ENCODE results near the gene MED12L.

The MED12L gene

GRCh38 chr3:151400341-151400740, 314.9 kb downstream of the MED12L start:
- no peak overlapping the region for H3K4me3 ChIP-seq (ENCODE audit: low read length)
- H3K4me1 ChIP-seq (ENCODE audit: control insufficient read depth, insufficient read depth, low read length) = no peaks in the 10 kb centered on the region
- no peaks in the 10 kb centered on the region for H3K9me3 ChIP-seq (ENCODE audit: control insufficient read depth, insufficient read depth, low read length)
- no peaks in the 10 kb centered on the region for H3K27me3 ChIP-seq (ENCODE audit: control insufficient read depth, insufficient read depth, low read length)
- no CpG with 5 or more reads among the region's 4 CpGs for WGBS (ENCODE audit: insufficient coverage, insufficient read length)
- no peaks in the 10 kb centered on the region for H3K36me3 ChIP-seq (ENCODE audit: control insufficient read depth, insufficient read depth, low read length)
- no peak for DNase-seq (ENCODE audit: low read depth, low spot score)
- no peak overlapping the region for H3K27ac ChIP-seq (ENCODE audit: low read length)

- WGBS (ENCODE audit: insufficient coverage, insufficient read length) = no CpG with 5 or more reads among the region's 3 CpGs
- H3K4me1 ChIP-seq (ENCODE audit: control insufficient read depth, insufficient read depth, low read length) = no peaks in the 10 kb centered on the region
- no peaks in the 10 kb centered on the region for H3K36me3 ChIP-seq (ENCODE audit: control insufficient read depth, insufficient read depth, low read length)
- no peak overlapping the region for H3K4me3 ChIP-seq (ENCODE audit: low read length)
- H3K9me3 ChIP-seq (ENCODE audit: control insufficient read depth, insufficient read depth, low read length) = no peaks in the 10 kb centered on the region
- no peak overlapping the region for H3K27ac ChIP-seq (ENCODE audit: low read length)
- no peak for DNase-seq (ENCODE audit: low read depth, low spot score)
- H3K27me3 ChIP-seq (ENCODE audit: control insufficient read depth, insufficient read depth, low read length) = no peaks in the 10 kb centered on the region
Measured at GRCh38 chr3:151402349-151402748, 316.9 kb downstream of the MED12L start.

GRCh38 chr3:151403246-151403645, 317.8 kb downstream of the MED12L start:
- no peak for DNase-seq (ENCODE audit: low read depth, low spot score)
- no peaks in the 10 kb centered on the region for H3K9me3 ChIP-seq (ENCODE audit: control insufficient read depth, insufficient read depth, low read length)
- no peaks in the 10 kb centered on the region for H3K4me1 ChIP-seq (ENCODE audit: control insufficient read depth, insufficient read depth, low read length)
- H3K27me3 ChIP-seq (ENCODE audit: control insufficient read depth, insufficient read depth, low read length) = no peaks in the 10 kb centered on the region
- H3K36me3 ChIP-seq (ENCODE audit: control insufficient read depth, insufficient read depth, low read length) = no peaks in the 10 kb centered on the region
- no peak overlapping the region for H3K27ac ChIP-seq (ENCODE audit: low read length)
- H3K4me3 ChIP-seq (ENCODE audit: low read length) = no peak overlapping the region
- no CpG with 5 or more reads among the region's 2 CpGs for WGBS (ENCODE audit: insufficient coverage, insufficient read length)

- H3K4me3 ChIP-seq (ENCODE audit: low read length) = no peak overlapping the region
- H3K27me3 ChIP-seq (ENCODE audit: control insufficient read depth, insufficient read depth, low read length) = no peaks in the 10 kb centered on the region
- WGBS (ENCODE audit: insufficient coverage, insufficient read length) = no CpG with 5 or more reads among the region's 1 CpG
- H3K4me1 ChIP-seq (ENCODE audit: control insufficient read depth, insufficient read depth, low read length) = no peaks in the 10 kb centered on the region
- H3K36me3 ChIP-seq (ENCODE audit: control insufficient read depth, insufficient read depth, low read length) = no peaks in the 10 kb centered on the region
- DNase-seq (ENCODE audit: low read depth, low spot score) = no peak
- no peaks in the 10 kb centered on the region for H3K9me3 ChIP-seq (ENCODE audit: control insufficient read depth, insufficient read depth, low read length)
- no peak overlapping the region for H3K27ac ChIP-seq (ENCODE audit: low read length)
Measured at GRCh38 chr3:151404316-151404715, 318.9 kb downstream of the MED12L start.

- Histone ChIP-seq H3K9me3 (ENCODE audit: control insufficient read depth, insufficient read depth, low read length) (no peaks in the 10 kb centered on the region), H3K36me3 (ENCODE audit: control insufficient read depth, insufficient read depth, low read length) (no peaks in the 10 kb centered on the region), H3K27ac (ENCODE audit: low read length) (no peak overlapping the region), H3K4me1 (ENCODE audit: control insufficient read depth, insufficient read depth, low read length) (no peaks in the 10 kb centered on the region), H3K4me3 (ENCODE audit: low read length) (no peak overlapping the region), H3K27me3 (ENCODE audit: control insufficient read depth, insufficient read depth, low read length) (no peaks in the 10 kb centered on the region)
- WGBS (ENCODE audit: insufficient coverage, insufficient read length) = no CpG with 5 or more reads among the region's 2 CpGs
- DNase-seq (ENCODE audit: low read depth, low spot score) = no peak
Measured at GRCh38 chr3:151407928-151408327, 322.5 kb downstream of the MED12L start.

GRCh38 chr3:151410891-151411559, 325.6 kb downstream of the MED12L start:
- Histone ChIP-seq H3K27ac (ENCODE audit: low read length) (no peak overlapping the region), H3K4me3 (ENCODE audit: low read length) (no peak overlapping the region)

GRCh38 chr3:151412989-151413388, 327.5 kb downstream of the MED12L start:
- H3K9me3 ChIP-seq (ENCODE audit: control insufficient read depth, insufficient read depth, low read length) = no peaks in the 10 kb centered on the region
- H3K36me3 ChIP-seq (ENCODE audit: control insufficient read depth, insufficient read depth, low read length) = no peaks in the 10 kb centered on the region
- H3K27me3 ChIP-seq (ENCODE audit: control insufficient read depth, insufficient read depth, low read length) = no peaks in the 10 kb centered on the region
- no peak for DNase-seq (ENCODE audit: low read depth, low spot score)
- no peak overlapping the region for H3K27ac ChIP-seq (ENCODE audit: low read length)
- WGBS (ENCODE audit: insufficient coverage, insufficient read length) = no CpG with 5 or more reads among the region's 5 CpGs
- no peak overlapping the region for H3K4me3 ChIP-seq (ENCODE audit: low read length)
- H3K4me1 ChIP-seq (ENCODE audit: control insufficient read depth, insufficient read depth, low read length) = no peaks in the 10 kb centered on the region

More at GRCh38 chr3:151410891-151411559, 325.6 kb downstream of the MED12L start:
- Histone ChIP-seq H3K4me1 (ENCODE audit: control insufficient read depth, insufficient read depth, low read length) (no peaks in the 10 kb centered on the region), H3K9me3 (ENCODE audit: control insufficient read depth, insufficient read depth, low read length) (no peaks in the 10 kb centered on the region), H3K27me3 (ENCODE audit: control insufficient read depth, insufficient read depth, low read length) (no peaks in the 10 kb centered on the region), H3K36me3 (ENCODE audit: control insufficient read depth, insufficient read depth, low read length) (no peaks in the 10 kb centered on the region)
- WGBS (ENCODE audit: insufficient coverage, insufficient read length) = no CpG with 5 or more reads among the region's 9 CpGs
- DNase-seq (ENCODE audit: low read depth, low spot score) = no peak

- H3K4me1 ChIP-seq (ENCODE audit: control insufficient read depth, insufficient read depth, low read length) = no peaks in the 10 kb centered on the region
- DNase-seq (ENCODE audit: low read depth, low spot score) = no peak
- no peaks in the 10 kb centered on the region for H3K9me3 ChIP-seq (ENCODE audit: control insufficient read depth, insufficient read depth, low read length)
- H3K36me3 ChIP-seq (ENCODE audit: control insufficient read depth, insufficient read depth, low read length) = no peaks in the 10 kb centered on the region
- no peaks in the 10 kb centered on the region for H3K27me3 ChIP-seq (ENCODE audit: control insufficient read depth, insufficient read depth, low read length)
- H3K27ac ChIP-seq (ENCODE audit: low read length) = no peak overlapping the region
- no peak overlapping the region for H3K4me3 ChIP-seq (ENCODE audit: low read length)
- no CpG with 5 or more reads among the region's 1 CpG for WGBS (ENCODE audit: insufficient coverage, insufficient read length)
Measured at GRCh38 chr3:151415289-151415688, 329.8 kb downstream of the MED12L start.

GRCh38 chr3:151419806-151420205, 334.3 kb downstream of the MED12L start:
- Histone ChIP-seq H3K9me3 (ENCODE audit: control insufficient read depth, insufficient read depth, low read length) (no peaks in the 10 kb centered on the region), H3K27ac (ENCODE audit: low read length) (no peak overlapping the region), H3K36me3 (ENCODE audit: control insufficient read depth, insufficient read depth, low read length) (no peaks in the 10 kb centered on the region), H3K4me3 (ENCODE audit: low read length) (no peak overlapping the region), H3K27me3 (ENCODE audit: control insufficient read depth, insufficient read depth, low read length) (no peaks in the 10 kb centered on the region), H3K4me1 (ENCODE audit: control insufficient read depth, insufficient read depth, low read length) (no peaks in the 10 kb centered on the region)
- no peak for DNase-seq (ENCODE audit: low read depth, low spot score)
- WGBS (ENCODE audit: insufficient coverage, insufficient read length) = no CpG with 5 or more reads among the region's 6 CpGs

- no peak overlapping the region for H3K27ac ChIP-seq (ENCODE audit: low read length)
- peaks cover 1% of the 10 kb centered on the region; the same call in 1 of the 2 replicates for H3K4me1 ChIP-seq (ENCODE audit: control insufficient read depth, insufficient read depth, low read length)
- no CpG with 5 or more reads among the region's 4 CpGs for WGBS (ENCODE audit: insufficient coverage, insufficient read length)
- no peak for DNase-seq (ENCODE audit: low read depth, low spot score)
- no peaks in the 10 kb centered on the region for H3K9me3 ChIP-seq (ENCODE audit: control insufficient read depth, insufficient read depth, low read length)
- H3K4me3 ChIP-seq (ENCODE audit: low read length) = no peak overlapping the region
- H3K27me3 ChIP-seq (ENCODE audit: control insufficient read depth, insufficient read depth, low read length) = no peaks in the 10 kb centered on the region
- H3K36me3 ChIP-seq (ENCODE audit: control insufficient read depth, insufficient read depth, low read length) = no peaks in the 10 kb centered on the region; the same call in 1 of the 2 replicates
Measured at GRCh38 chr3:151421938-151422337, 336.5 kb downstream of the MED12L start.

GRCh38 chr3:151423091-151423490, 337.6 kb downstream of the MED12L start:
- no peak overlapping the region for H3K4me3 ChIP-seq (ENCODE audit: low read length)
- H3K9me3 ChIP-seq (ENCODE audit: control insufficient read depth, insufficient read depth, low read length) = no peaks in the 10 kb centered on the region
- H3K36me3 ChIP-seq (ENCODE audit: control insufficient read depth, insufficient read depth, low read length) = no peaks in the 10 kb centered on the region; the same call in 1 of the 2 replicates
- no CpG with 5 or more reads among the region's 5 CpGs for WGBS (ENCODE audit: insufficient coverage, insufficient read length)
- H3K27me3 ChIP-seq (ENCODE audit: control insufficient read depth, insufficient read depth, low read length) = no peaks in the 10 kb centered on the region
- no peak for DNase-seq (ENCODE audit: low read depth, low spot score)
- H3K27ac ChIP-seq (ENCODE audit: low read length) = no peak overlapping the region
- peaks cover 1% of the 10 kb centered on the region; the same call in 1 of the 2 replicates for H3K4me1 ChIP-seq (ENCODE audit: control insufficient read depth, insufficient read depth, low read length)

Measured in iPS DF 6.9 (cell line).